Mesenchymal stem cell (in vitro differentiated cells and primary cell): ENCODE measurements around the gene NPAP1.
"Not testable (repeated sequence)": the region's sequence is repeated elsewhere in the genome, so short reads cannot be mapped to it uniquely, and the experiment has no call there.

Experiments used
- DNase-seq: peaks from one replicate; pipeline ENCODE4 v3.0.0-alpha.2; 2013
- H2AFZ ChIP-seq: one replicate; pipeline ENCODE4 v1.6.1; 2013; ENCODE audit warnings: low read depth, mild to moderate bottlenecking, control low read depth, inconsistent platforms, low read length, moderate library complexity
- H2AK5ac ChIP-seq: 2 replicates; pipeline ENCODE4 v1.6.1; 2013; ENCODE audit warnings: low read length, moderate library complexity, mild to moderate bottlenecking, inconsistent platforms; ENCODE audit not compliant: severe bottlenecking
- H2BK120ac ChIP-seq: one replicate; pipeline ENCODE4 v1.6.1; 2013; ENCODE audit warnings: low read depth, mild to moderate bottlenecking, inconsistent platforms, low read length, moderate library complexity
- H2BK12ac ChIP-seq, 2 experiments: one replicate each; pipeline ENCODE4 v1.6.1; 2013; ENCODE audit warnings: inconsistent platforms in 2 of 2, low read length in 2 of 2, mild to moderate bottlenecking in 2 of 2, moderate library complexity in 2 of 2, control low read depth in 1 of 2
- H2BK15ac ChIP-seq: one replicate; pipeline ENCODE4 v1.6.1; 2013; ENCODE audit warnings: mild to moderate bottlenecking, low read depth, inconsistent platforms; ENCODE audit not compliant: poor library complexity, severe bottlenecking
- H2BK5ac ChIP-seq: 2 replicates; pipeline ENCODE4 v1.6.1; 2013; ENCODE audit warnings: low read depth, mild to moderate bottlenecking, low read length, control low read depth, inconsistent platforms; ENCODE audit not compliant: poor library complexity, severe bottlenecking
- H3K14ac ChIP-seq, 2 experiments: one replicate each; pipeline ENCODE4 v1.6.1; 2013; ENCODE audit warnings: inconsistent platforms in 2 of 2, low read length in 2 of 2, control low read depth in 1 of 2, mild to moderate bottlenecking in 1 of 2, moderate library complexity in 1 of 2
- H3K18ac ChIP-seq, 2 experiments: one replicate each; pipeline ENCODE4 v1.6.1; 2013; ENCODE audit warnings: inconsistent platforms in 2 of 2, low read length in 2 of 2, control low read depth in 1 of 2, low read depth in 1 of 2, mild to moderate bottlenecking in 1 of 2
- H3K23ac ChIP-seq, 2 experiments: one replicate each; pipeline ENCODE4 v1.6.1; 2013; ENCODE audit warnings: inconsistent platforms in 2 of 2, low read length in 2 of 2, mild to moderate bottlenecking in 2 of 2, moderate library complexity in 2 of 2, control low read depth in 1 of 2
- H3K27ac ChIP-seq: 2 replicates; pipeline ENCODE4 v1.5.1; 2013; ENCODE audit warnings: mild to moderate bottlenecking, moderate library complexity, low read length, control low read depth, inconsistent platforms; ENCODE audit not compliant: poor library complexity, severe bottlenecking
- H3K27me3 ChIP-seq, 2 experiments: 2 replicates each; pipeline versions ENCODE4 v1.6.1 to v1.7.0; 2013; ENCODE audit warnings: low read length in 2 of 2, mild to moderate bottlenecking in 2 of 2, moderate library complexity in 2 of 2, control low read depth in 1 of 2, inconsistent platforms in 1 of 2; ENCODE audit not compliant: control insufficient read depth in 1 of 2, insufficient read depth in 1 of 2
- H3K36me3 ChIP-seq, 2 experiments: 2 replicates each; pipeline versions ENCODE4 v1.6.1 to v1.7.0; 2013; ENCODE audit warnings: low read length in 2 of 2, control low read depth in 1 of 2, inconsistent platforms in 1 of 2, low read depth in 1 of 2, mild to moderate bottlenecking in 1 of 2; ENCODE audit not compliant: insufficient read depth in 2 of 2, control insufficient read depth in 1 of 2
- H3K4ac ChIP-seq, 2 experiments: one replicate each; pipeline ENCODE4 v1.6.1; 2013; ENCODE audit warnings: inconsistent platforms in 2 of 2, low read length in 2 of 2, mild to moderate bottlenecking in 2 of 2, moderate library complexity in 2 of 2, control low read depth in 1 of 2, low read depth in 1 of 2
- H3K4me1 ChIP-seq: 2 replicates; pipeline ENCODE4 v1.6.1; 2013; ENCODE audit warnings: low read depth, low read length, control low read depth; ENCODE audit not compliant: control insufficient read depth, insufficient read depth
- H3K4me2 ChIP-seq: 2 replicates; pipeline ENCODE4 v1.6.1; 2013; ENCODE audit warnings: low read length, mild to moderate bottlenecking, inconsistent platforms; ENCODE audit not compliant: poor library complexity, severe bottlenecking
- H3K4me3 ChIP-seq, 2 experiments: 2 replicates each; pipeline versions ENCODE4 v1.5.1 to v1.7.0; 2013; ENCODE audit warnings: low read length in 2 of 2, mild to moderate bottlenecking in 2 of 2, control low read depth in 1 of 2, low read depth in 1 of 2; ENCODE audit not compliant: insufficient read depth in 1 of 2
- H3K79me1 ChIP-seq: replicated peaks from 2 replicates; pipeline ENCODE4 v1.6.1; 2013; ENCODE audit warnings: mild to moderate bottlenecking, control low read depth, low read length, inconsistent platforms; ENCODE audit not compliant: poor library complexity, severe bottlenecking
- H3K9ac ChIP-seq: 2 replicates; pipeline ENCODE4 v1.7.0; 2013; ENCODE audit warnings: mild to moderate bottlenecking, low read length, moderate library complexity
- H3K9me3 ChIP-seq: 2 replicates; pipeline ENCODE4 v1.7.0; 2013; ENCODE audit warnings: mild to moderate bottlenecking, low read length; ENCODE audit not compliant: control insufficient read depth
- H4K8ac ChIP-seq: one replicate; pipeline ENCODE4 v1.6.1; 2013; ENCODE audit warnings: inconsistent platforms, mild to moderate bottlenecking, low read length, moderate library complexity
- H4K91ac ChIP-seq: one replicate; pipeline ENCODE4 v1.6.1; 2013; ENCODE audit warnings: mild to moderate bottlenecking, low read length, inconsistent platforms
- WGBS: methylation state at CpG from one replicate; pipeline ENCODE4 v1.1.7; 2013; ENCODE audit warnings: mixed read lengths; 5-methylcytosine and 5-hydroxymethylcytosine counted together

Gene NPAP1

GRCh38 chr15:24639412-24639811, 36.2 kb upstream of the NPAP1 start:
- not testable (repeated sequence) for H3K23ac ChIP-seq, H3K4me1 ChIP-seq, H2BK15ac ChIP-seq, H3K9ac ChIP-seq, H2BK12ac ChIP-seq, H2AK5ac ChIP-seq, H2BK5ac ChIP-seq, H4K91ac ChIP-seq, DNase-seq, H3K4me2 ChIP-seq, H3K36me3 ChIP-seq, H2AFZ ChIP-seq, H3K18ac ChIP-seq, H2BK120ac ChIP-seq, H4K8ac ChIP-seq, H3K27me3 ChIP-seq, H3K14ac ChIP-seq, H3K79me1 ChIP-seq, H3K27ac ChIP-seq, H3K4ac ChIP-seq, H3K4me3 ChIP-seq
- 77% methylated on average over 11 of the region's 11 CpGs for WGBS
- peaks cover 20% of the 10 kb centered on the region for H3K9me3 ChIP-seq

DNA sequence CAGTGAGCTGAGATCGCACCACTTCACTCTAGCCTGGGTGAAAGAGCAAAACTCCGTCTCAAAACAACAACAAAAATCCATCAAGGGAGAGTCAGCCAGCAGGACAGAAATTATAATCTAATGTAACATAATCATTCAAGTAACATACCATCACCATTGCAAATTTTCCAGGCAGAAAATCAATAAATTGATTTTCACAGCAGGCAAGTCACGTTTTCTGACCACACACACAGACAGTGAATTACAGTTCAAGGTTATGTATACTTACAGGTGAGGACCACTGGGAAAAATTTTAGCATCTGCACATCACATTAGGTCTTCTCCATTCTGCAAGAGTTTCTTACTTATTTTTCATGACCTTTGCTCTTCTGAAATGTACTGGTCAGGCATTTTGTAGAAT, 29.9 kb upstream of the NPAP1 start:
- Histone ChIP-seq H4K8ac (no peak overlapping the region), H3K9me3 (peaks cover 26% of the 10 kb centered on the region), H2AFZ (no peak overlapping the region), H2AK5ac (no peak overlapping the region), H3K79me1 (no peaks in the 10 kb centered on the region), H2BK15ac (no peak overlapping the region), H3K14ac (no peak overlapping the region), H4K91ac (no peak overlapping the region), H3K9ac (no peak overlapping the region), H3K18ac (no peak overlapping the region), H3K27ac (no peak overlapping the region), H3K4me1 (no peaks in the 10 kb centered on the region), H3K36me3 (no peaks in the 10 kb centered on the region), H3K4me2 (no peak overlapping the region), H3K23ac (no peak overlapping the region), H2BK5ac (no peak overlapping the region), H2BK12ac (no peak overlapping the region), H3K4ac (no peak overlapping the region), H3K27me3 (no peaks in the 10 kb centered on the region), H3K4me3 (no peak overlapping the region), H2BK120ac (no peak overlapping the region)
- DNase-seq, result no peak
- WGBS, result 84% methylated on average over 3 of the region's 3 CpGs

GRCh38 chr15:24659622-24660021, 16.0 kb upstream of the NPAP1 start:
- no peak overlapping the region for H2BK12ac ChIP-seq
- H2BK5ac ChIP-seq, result no peak overlapping the region
- no peak overlapping the region for H3K9ac ChIP-seq
- 61% methylated on average over 7 of the region's 7 CpGs for WGBS
- no peak overlapping the region for H2AK5ac ChIP-seq
- no peak overlapping the region for H2AFZ ChIP-seq
- H3K14ac ChIP-seq, result no peak overlapping the region
- no peak overlapping the region for H3K23ac ChIP-seq
- H3K27me3 ChIP-seq, result no peaks in the 10 kb centered on the region
- no peaks in the 10 kb centered on the region for H3K4me1 ChIP-seq
- H4K8ac ChIP-seq, result no peak overlapping the region
- no peaks in the 10 kb centered on the region for H3K79me1 ChIP-seq
- no peak overlapping the region for H3K4ac ChIP-seq
- peaks cover 20% of the 10 kb centered on the region for H3K9me3 ChIP-seq
- DNase-seq, result no peak
- no peaks in the 10 kb centered on the region for H3K36me3 ChIP-seq
- H3K4me2 ChIP-seq, result no peak overlapping the region
- no peak overlapping the region for H2BK120ac ChIP-seq
- H3K4me3 ChIP-seq, result no peak overlapping the region
- H3K27ac ChIP-seq, result no peak overlapping the region
- H2BK15ac ChIP-seq, result no peak overlapping the region
- no peak overlapping the region for H4K91ac ChIP-seq
- H3K18ac ChIP-seq, result no peak overlapping the region

- Histone ChIP-seq H3K27me3 (no peaks in the 10 kb centered on the region), H3K79me1 (no peaks in the 10 kb centered on the region), H2BK12ac (no peak overlapping the region), H4K8ac (no peak overlapping the region), H3K4me3 (no peak overlapping the region), H3K9me3 (peaks cover 21% of the 10 kb centered on the region), H3K18ac (no peak overlapping the region), H3K36me3 (no peaks in the 10 kb centered on the region), H3K4me2 (no peak overlapping the region), H2BK120ac (no peak overlapping the region), H2BK15ac (no peak overlapping the region), H3K23ac (no peak overlapping the region), H2AFZ (no peak overlapping the region), H3K4me1 (no peaks in the 10 kb centered on the region), H3K4ac (no peak overlapping the region), H3K9ac (no peak overlapping the region), H3K27ac (no peak overlapping the region), H2BK5ac (no peak overlapping the region), H2AK5ac (no peak overlapping the region), H4K91ac (no peak overlapping the region), H3K14ac (no peak overlapping the region)
- DNase-seq, result no peak
- WGBS, result no CpG with 5 or more reads among the region's 1 CpG
Observed at GRCh38 chr15:24662991-24663390, 12.6 kb upstream of the NPAP1 start.
